PFSK-1 (cell line): ENCODE results near the gene NFIX.

Source experiments
- POLR2AphosphoS5 ChIP-seq: IDR thresholded peaks from 2 replicates; pipeline ENCODE4 v1.6.1; 2012; ENCODE audit warnings: low read depth, mild to moderate bottlenecking, control low read depth, low read length, moderate library complexity
- TF ChIP-seq, protein P1 (sequence below), 2 experiments: IDR thresholded peaks; 2 replicates each; pipeline versions ENCODE4 v1.6.1 to v1.8.0; 2011 to 2012; ENCODE audit warnings: low read depth in 2 of 2, low read length in 2 of 2, control low read depth in 1 of 2, inconsistent platforms in 1 of 2, mild to moderate bottlenecking in 1 of 2, moderate library complexity in 1 of 2; ENCODE audit not compliant: insufficient read depth in 1 of 2

DNA sequence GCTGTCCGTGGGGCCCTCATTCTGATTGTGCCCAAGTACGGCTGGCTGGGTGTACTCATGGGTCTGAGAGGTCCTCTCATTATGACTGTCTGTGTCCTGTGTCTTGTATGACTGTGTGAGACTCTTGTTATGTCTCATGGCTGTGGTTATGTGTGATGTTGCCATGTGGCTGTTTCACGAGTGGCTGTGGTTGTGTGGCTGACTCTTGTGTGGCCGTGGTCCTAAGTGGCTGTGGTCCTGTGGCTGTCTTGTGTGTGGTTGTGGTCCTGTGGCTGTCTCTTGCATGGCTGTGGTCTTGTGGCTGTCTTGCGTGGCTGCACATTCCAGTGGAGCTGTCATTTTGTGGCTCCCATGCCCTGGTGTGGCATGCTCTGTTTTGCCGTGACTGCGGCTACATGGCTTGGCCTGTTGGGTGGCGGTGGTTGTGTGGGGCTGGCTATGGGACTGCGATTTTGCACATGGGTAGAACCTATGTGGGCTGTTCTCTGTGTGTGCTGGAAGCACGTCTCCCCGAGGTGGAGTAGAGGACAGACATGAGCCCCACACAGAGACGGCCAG lies 104.8 kb downstream of the NFIX start:
- TF ChIP-seq, protein P1, sequence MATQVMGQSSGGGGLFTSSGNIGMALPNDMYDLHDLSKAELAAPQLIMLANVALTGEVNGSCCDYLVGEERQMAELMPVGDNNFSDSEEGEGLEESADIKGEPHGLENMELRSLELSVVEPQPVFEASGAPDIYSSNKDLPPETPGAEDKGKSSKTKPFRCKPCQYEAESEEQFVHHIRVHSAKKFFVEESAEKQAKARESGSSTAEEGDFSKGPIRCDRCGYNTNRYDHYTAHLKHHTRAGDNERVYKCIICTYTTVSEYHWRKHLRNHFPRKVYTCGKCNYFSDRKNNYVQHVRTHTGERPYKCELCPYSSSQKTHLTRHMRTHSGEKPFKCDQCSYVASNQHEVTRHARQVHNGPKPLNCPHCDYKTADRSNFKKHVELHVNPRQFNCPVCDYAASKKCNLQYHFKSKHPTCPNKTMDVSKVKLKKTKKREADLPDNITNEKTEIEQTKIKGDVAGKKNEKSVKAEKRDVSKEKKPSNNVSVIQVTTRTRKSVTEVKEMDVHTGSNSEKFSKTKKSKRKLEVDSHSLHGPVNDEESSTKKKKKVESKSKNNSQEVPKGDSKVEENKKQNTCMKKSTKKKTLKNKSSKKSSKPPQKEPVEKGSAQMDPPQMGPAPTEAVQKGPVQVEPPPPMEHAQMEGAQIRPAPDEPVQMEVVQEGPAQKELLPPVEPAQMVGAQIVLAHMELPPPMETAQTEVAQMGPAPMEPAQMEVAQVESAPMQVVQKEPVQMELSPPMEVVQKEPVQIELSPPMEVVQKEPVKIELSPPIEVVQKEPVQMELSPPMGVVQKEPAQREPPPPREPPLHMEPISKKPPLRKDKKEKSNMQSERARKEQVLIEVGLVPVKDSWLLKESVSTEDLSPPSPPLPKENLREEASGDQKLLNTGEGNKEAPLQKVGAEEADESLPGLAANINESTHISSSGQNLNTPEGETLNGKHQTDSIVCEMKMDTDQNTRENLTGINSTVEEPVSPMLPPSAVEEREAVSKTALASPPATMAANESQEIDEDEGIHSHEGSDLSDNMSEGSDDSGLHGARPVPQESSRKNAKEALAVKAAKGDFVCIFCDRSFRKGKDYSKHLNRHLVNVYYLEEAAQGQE (IDR thresholded peaks at IDR 0.05; ENCODE audit: insufficient read depth in 1 of 2, low read depth in 2 of 2, low read length in 2 of 2): no peak
- no peak for TF ChIP-seq POLR2AphosphoS5
